Measurements from ENCODE around the gene PRKAG2. TPM values are rescaled to one million over a fixed set of nuclear protein-coding genes. Genes with fewer than 3 reads are reported as not detected.

PRKAG2 gene
- total and polyA plus RNA-seq, 4 donors, result 17.5 to 33.3 (median 23.9) TPM

GRCh38 chr7:151678227-151678604 is 198.7 kb downstream of the PRKAG2 start:
- 93% methylated on average over 6 of the region's 6 CpGs for WGBS, 2 donors
- TF ChIP-seq CTCF (IDR thresholded peaks at IDR 0.05; ENCODE audit: control extremely low read depth, extremely low read depth), result no peak
- Histone ChIP-seq H3K27ac (ENCODE audit: low read depth in 1 of 2, low read length in 1 of 2) (peak overlapping the region in 1 of 2 donors; percentile 74), H3K4me1 (ENCODE audit: control insufficient read depth in 5 of 5, insufficient read depth in 5 of 5, low read length in 5 of 5) (peaks cover 0 to 7% (median 0%) of the 10 kb centered on the region in 5 donors), H3K9ac (ENCODE audit: insufficient read depth in 1 of 2, low read length in 2 of 2) (no peak overlapping the region), H3K27me3 (ENCODE audit: control insufficient read depth in 3 of 3, insufficient read depth in 3 of 3, low read length in 2 of 3) (no peaks in the 10 kb centered on the region), H3K4me3 (no peak overlapping the region), H3K9me3 (ENCODE audit: control insufficient read depth in 4 of 4, insufficient read depth in 3 of 4, low read length in 3 of 4) (no peaks in the 10 kb centered on the region), H3K36me3 (ENCODE audit: control insufficient read depth in 4 of 4, insufficient read depth in 4 of 4, low read length in 4 of 4) (no peaks in the 10 kb centered on the region)
- DNase-seq, result no peak
- ATAC-seq (ENCODE audit: insufficient read depth, low FRiP score), result no peak

- Histone ChIP-seq H3K36me3 (ENCODE audit: control insufficient read depth in 4 of 4, insufficient read depth in 4 of 4, low read length in 4 of 4) (no peaks in the 10 kb centered on the region), H3K4me1 (ENCODE audit: control insufficient read depth in 5 of 5, insufficient read depth in 5 of 5, low read length in 5 of 5) (peaks cover 0 to 7% (median 0%) of the 10 kb centered on the region in 5 donors), H3K9me3 (ENCODE audit: control insufficient read depth in 4 of 4, insufficient read depth in 3 of 4, low read length in 3 of 4) (no peaks in the 10 kb centered on the region), H3K4me3 (no peak overlapping the region), H3K9ac (ENCODE audit: insufficient read depth in 1 of 2, low read length in 2 of 2) (no peak overlapping the region), H3K27me3 (ENCODE audit: control insufficient read depth in 3 of 3, insufficient read depth in 3 of 3, low read length in 2 of 3) (no peaks in the 10 kb centered on the region), H3K27ac (ENCODE audit: low read depth in 1 of 2, low read length in 1 of 2) (peak overlapping the region in 1 of 2 donors; percentile 74)
- no peak for TF ChIP-seq CTCF (IDR thresholded peaks at IDR 0.05; ENCODE audit: control extremely low read depth, extremely low read depth)
- DNase-seq (no peak), ATAC-seq (ENCODE audit: insufficient read depth, low FRiP score) (no peak)
- 42 to 65% methylated on average over 14 of the region's 14 CpGs for WGBS, 2 donors
Measured at GRCh38 chr7:151677581-151678226, 199.2 kb downstream of the PRKAG2 start.

GRCh38 chr7:151676759-151677158 is 200.2 kb downstream of the PRKAG2 start:
- Histone ChIP-seq H3K9me3 (ENCODE audit: control insufficient read depth in 4 of 4, insufficient read depth in 3 of 4, low read length in 3 of 4) (no peaks in the 10 kb centered on the region), H3K4me1 (ENCODE audit: control insufficient read depth in 5 of 5, insufficient read depth in 5 of 5, low read length in 5 of 5) (peaks cover 0 to 7% (median 0%) of the 10 kb centered on the region in 5 donors), H3K36me3 (ENCODE audit: control insufficient read depth in 4 of 4, insufficient read depth in 4 of 4, low read length in 4 of 4) (no peaks in the 10 kb centered on the region), H3K27me3 (ENCODE audit: control insufficient read depth in 3 of 3, insufficient read depth in 3 of 3, low read length in 2 of 3) (no peaks in the 10 kb centered on the region), H3K4me3 (no peak overlapping the region), H3K9ac (ENCODE audit: insufficient read depth in 1 of 2, low read length in 2 of 2) (no peak overlapping the region), H3K27ac (ENCODE audit: low read depth in 1 of 2, low read length in 1 of 2) (no peak overlapping the region)
- ATAC-seq (ENCODE audit: insufficient read depth, low FRiP score), result no peak
- WGBS, 2 donors, result 73 to 86% methylated on average over 11 of the region's 11 CpGs
- no peak for DNase-seq
- TF ChIP-seq CTCF (IDR thresholded peaks at IDR 0.05; ENCODE audit: control extremely low read depth, extremely low read depth), result no peak
